T-helper 17 cell (primary cell): ENCODE data around the gene HYOU1. TPM values are rescaled to one million over a fixed set of nuclear protein-coding genes. Genes with fewer than 3 reads are reported as not detected.
"Not testable (repeated sequence)": the region's sequence is repeated elsewhere in the genome, so short reads cannot be mapped to it uniquely, and the experiment has no call there.

Experiments used
- ATAC-seq: fragments of 150-1000 bp; cut with Tn5 transposase; 2 replicates; pipeline ENCODE4 v1.10.0; 2021; ENCODE audit warnings: mild to moderate bottlenecking, moderate library complexity
- DNase-seq, 3 donors: peaks; one replicate each; pipeline versions ENCODE4 v3.0.0 to v3.0.0-alpha.2; 2020 to 2021
- H3K9me3 ChIP-seq: one replicate; pipeline ENCODE4 v1.7.0; 2013; ENCODE audit warnings: low read length, mild to moderate bottlenecking; ENCODE audit not compliant: control insufficient read depth, poor library complexity, severe bottlenecking
- H3K27ac Mint-ChIP-seq: one replicate; pipeline ENCODE4 v1.8.0; 2022; ENCODE audit warnings: mild to moderate bottlenecking, moderate library complexity, mixed read lengths
- H3K27me3 Mint-ChIP-seq: one replicate; pipeline ENCODE4 v1.8.0; 2022; ENCODE audit warnings: mixed read lengths
- H3K36me3 Mint-ChIP-seq: one replicate; pipeline ENCODE4 v1.8.0; 2022; ENCODE audit warnings: low read depth, mixed read lengths
- H3K4me1 Mint-ChIP-seq: one replicate; pipeline ENCODE4 v1.8.0; 2022; ENCODE audit warnings: mild to moderate bottlenecking, mixed read lengths
- H3K4me3 Mint-ChIP-seq: one replicate; pipeline ENCODE4 v1.8.0; 2022; ENCODE audit warnings: mild to moderate bottlenecking, moderate library complexity, mixed read lengths
- total RNA-seq, 4 donors: library from RNA in 2 of 4; stranded (reverse) in 2 of 4; gene quantifications; one replicate each; pipeline ENCODE4 v1.2.3 and lab custom pipeline; 2022 to 2026

The HYOU1 gene
- total RNA-seq, 2 donors from 2014 or later = 132 to 162 TPM

- Mint-ChIP-seq H3K27me3 (no peaks in the 10 kb centered on the region), H3K4me3 (peak within 1 kb of the TSS; percentile 95), H3K4me1 (peaks cover 30% of the 10 kb centered on the region), H3K27ac (peak within 1 kb of the TSS; percentile 99), H3K36me3 (no peaks in the 10 kb centered on the region)
- ATAC-seq (peak; percentile 87), DNase-seq (peak; percentile 88 to 92 (median 91))
- H3K9me3 ChIP-seq = no peaks in the 10 kb centered on the region
These were observed 38.7 kb downstream of the HYOU1 start, which contains the start of the genes RPS25 and TRAPPC4 for GRCh38 chr11:119018074-119018938. TSS of gene RPS25 (minus strand) at chr11:119018343. CDS start at chr11:119018284, 59 bp downstream. TSS of gene TRAPPC4 (plus strand) at chr11:119018766. CDS start at chr11:119018796, 30 bp downstream.

GRCh38 chr11:119017377-119017776 lies 39.6 kb downstream of the HYOU1 start:
- not testable (repeated sequence) for H3K9me3 ChIP-seq, H3K27me3 Mint-ChIP-seq, ATAC-seq, DNase-seq, H3K36me3 Mint-ChIP-seq
- H3K4me3 Mint-ChIP-seq = peak overlapping the region; percentile 95
- peaks cover 32% of the 10 kb centered on the region for H3K4me1 Mint-ChIP-seq
- peak overlapping the region; percentile 99 for H3K27ac Mint-ChIP-seq

- H3K9me3 ChIP-seq = no peaks in the 10 kb centered on the region
- peak overlapping the region; percentile 95 for H3K4me3 Mint-ChIP-seq
- no peak for DNase-seq
- H3K4me1 Mint-ChIP-seq = peaks cover 30% of the 10 kb centered on the region
- peaks cover 4% of the 10 kb centered on the region for H3K36me3 Mint-ChIP-seq
- peak overlapping the region; percentile 99 for H3K27ac Mint-ChIP-seq
- no peak for ATAC-seq
- H3K27me3 Mint-ChIP-seq = no peaks in the 10 kb centered on the region
These were observed 40.6 kb downstream of the HYOU1 start for GRCh38 chr11:119016216-119017009.

DNA sequence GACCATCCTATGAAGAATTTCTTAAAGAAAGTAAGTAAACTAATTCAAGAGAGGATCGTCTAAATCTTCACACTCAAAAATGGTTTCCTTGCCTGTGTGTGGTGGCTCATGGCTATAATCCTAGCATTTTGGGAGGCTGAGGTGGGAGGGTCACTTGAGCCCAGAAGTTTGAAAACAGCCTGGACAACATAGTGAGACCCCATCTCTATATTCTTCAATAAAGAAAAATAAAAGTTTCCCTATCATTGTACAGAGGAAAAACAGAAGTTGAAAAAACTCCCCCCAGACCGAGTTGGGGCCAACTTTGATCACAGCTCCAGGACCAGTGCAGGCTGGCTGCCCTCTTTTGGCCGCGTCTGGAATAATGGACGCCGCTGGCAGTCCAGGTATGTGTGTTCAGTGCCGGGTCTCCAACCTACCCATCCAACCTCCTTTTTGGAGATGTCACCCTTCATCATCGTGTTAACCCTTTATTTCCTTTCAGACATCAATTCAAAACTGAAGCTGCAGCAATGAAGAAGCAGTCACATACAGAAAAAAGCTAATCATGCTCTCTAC lies 41.9 kb downstream of the HYOU1 start:
- DNase-seq = no peak
- H3K36me3 Mint-ChIP-seq = peaks cover 4% of the 10 kb centered on the region
- H3K9me3 ChIP-seq = no peaks in the 10 kb centered on the region
- peak overlapping the region; percentile 99 for H3K27ac Mint-ChIP-seq
- H3K4me1 Mint-ChIP-seq = peaks cover 26% of the 10 kb centered on the region
- peak overlapping the region; percentile 68 for H3K4me3 Mint-ChIP-seq
- no peak for ATAC-seq
- H3K27me3 Mint-ChIP-seq = no peaks in the 10 kb centered on the region

DNA sequence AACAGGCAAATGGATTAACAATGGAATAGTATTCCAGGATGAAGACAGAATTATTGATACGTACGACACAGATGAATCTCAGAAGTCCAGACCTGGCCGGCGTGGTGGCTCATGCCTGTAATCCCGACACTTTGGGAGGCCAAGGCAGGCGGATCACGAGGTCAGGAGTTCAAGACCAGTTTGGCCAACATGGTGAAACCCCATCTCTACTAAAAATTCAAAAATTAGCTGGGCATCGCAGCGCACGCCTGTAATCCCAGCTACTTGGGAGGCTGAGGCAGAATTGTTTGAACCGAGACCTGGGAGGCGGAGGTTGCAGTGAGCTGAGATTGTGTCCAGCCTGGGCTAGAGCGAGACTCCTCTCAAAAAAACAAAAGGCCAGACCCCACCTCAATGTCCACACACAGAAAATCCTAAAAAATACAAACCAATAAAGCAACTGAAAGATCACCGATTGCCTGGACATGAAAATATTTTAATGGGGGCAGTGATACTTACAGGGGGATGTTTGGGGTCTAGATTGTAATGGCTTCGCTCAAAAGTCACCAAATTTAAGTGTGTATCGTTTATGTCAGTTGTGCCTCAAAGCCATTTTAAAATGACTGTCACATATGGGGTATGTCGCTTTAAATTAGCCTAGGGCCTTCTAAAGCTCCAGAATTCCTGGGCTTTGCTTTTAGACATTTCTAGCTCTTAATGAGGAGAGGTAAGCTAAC lies 42.6 kb downstream of the HYOU1 start:
- Mint-ChIP-seq H3K4me1 (peaks cover 19% of the 10 kb centered on the region), H3K27ac (peak overlapping the region; percentile 81), H3K27me3 (no peaks in the 10 kb centered on the region), H3K36me3 (peaks cover 4% of the 10 kb centered on the region), H3K4me3 (no peak overlapping the region)
- DNase-seq (no peak), ATAC-seq (no peak)
- no peaks in the 10 kb centered on the region for H3K9me3 ChIP-seq

GRCh38 chr11:119012629-119013170 lies 44.3 kb downstream of the HYOU1 start:
- H3K4me1 Mint-ChIP-seq = peaks cover 14% of the 10 kb centered on the region
- peaks cover 4% of the 10 kb centered on the region for H3K36me3 Mint-ChIP-seq

GRCh38 chr11:119011476-119012053 lies 45.4 kb downstream of the HYOU1 start:
- Mint-ChIP-seq H3K27ac (peak overlapping the region; percentile 84), H3K4me1 (peaks cover 13% of the 10 kb centered on the region), H3K27me3 (no peaks in the 10 kb centered on the region), H3K36me3 (peaks cover 4% of the 10 kb centered on the region), H3K4me3 (no peak overlapping the region)
- H3K9me3 ChIP-seq = no peaks in the 10 kb centered on the region
- DNase-seq (no peak), ATAC-seq (no peak)

More at GRCh38 chr11:119012629-119013170, 44.3 kb downstream of the HYOU1 start:
- DNase-seq (no peak), ATAC-seq (no peak)
- no peaks in the 10 kb centered on the region for H3K9me3 ChIP-seq
- H3K27ac Mint-ChIP-seq = peak overlapping the region; percentile 84
- no peaks in the 10 kb centered on the region for H3K27me3 Mint-ChIP-seq
- H3K4me3 Mint-ChIP-seq = no peak overlapping the region

- DNase-seq (no peak), ATAC-seq (no peak)
- no peak overlapping the region for H3K27ac Mint-ChIP-seq
- no peaks in the 10 kb centered on the region for H3K27me3 Mint-ChIP-seq
- H3K4me1 Mint-ChIP-seq = peaks cover 2% of the 10 kb centered on the region
- no peak overlapping the region for H3K4me3 Mint-ChIP-seq
- peaks cover 3% of the 10 kb centered on the region for H3K36me3 Mint-ChIP-seq
- no peaks in the 10 kb centered on the region for H3K9me3 ChIP-seq
These were observed 50.3 kb downstream of the HYOU1 start for GRCh38 chr11:119006656-119007055.

DNA sequence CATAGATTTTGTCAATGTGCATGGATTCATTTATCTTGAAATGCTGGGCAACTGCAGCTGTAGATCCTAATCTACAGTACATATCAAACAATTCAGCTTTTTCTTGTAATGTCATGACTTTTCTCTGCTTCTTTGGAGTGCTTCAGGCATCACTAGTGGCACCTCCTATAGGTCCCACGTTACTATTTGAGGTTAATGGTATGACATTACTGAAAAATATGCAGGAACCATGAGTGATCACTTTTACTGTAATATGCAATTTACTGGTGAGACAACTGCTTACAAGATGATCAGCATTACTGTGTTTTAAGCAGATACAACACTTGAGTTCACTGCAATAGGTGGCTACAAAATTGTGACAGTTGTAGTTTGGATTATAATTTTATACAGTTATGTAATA lies 56.1 kb downstream of the HYOU1 start:
- H3K27ac Mint-ChIP-seq = no peak overlapping the region
- peaks cover 7% of the 10 kb centered on the region for H3K36me3 Mint-ChIP-seq
- H3K4me3 Mint-ChIP-seq = no peak overlapping the region
- peaks cover 22% of the 10 kb centered on the region for H3K4me1 Mint-ChIP-seq
- no peaks in the 10 kb centered on the region for H3K9me3 ChIP-seq
- no peaks in the 10 kb centered on the region for H3K27me3 Mint-ChIP-seq
- ATAC-seq (no peak), DNase-seq (no peak)

DNA sequence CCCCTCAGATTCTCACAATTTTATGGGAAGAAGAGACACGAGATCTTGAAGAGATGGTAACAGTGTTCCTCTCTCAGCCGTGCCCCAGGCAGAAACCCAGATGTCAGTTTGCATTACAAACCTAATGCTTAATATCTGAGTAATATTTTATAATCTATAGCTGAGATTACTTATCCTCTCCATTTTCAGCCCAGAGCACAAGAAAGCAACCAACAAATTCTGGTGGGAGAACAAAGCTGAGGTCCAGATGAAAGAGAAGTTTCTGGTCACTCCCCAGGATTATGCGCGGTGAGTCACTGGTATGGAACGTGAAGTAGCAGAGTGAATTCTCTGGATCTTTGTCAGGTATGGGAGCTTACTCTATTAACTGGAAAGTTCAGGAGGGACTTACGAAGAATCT lies 58.2 kb downstream of the HYOU1 start:
- Mint-ChIP-seq H3K27me3 (no peaks in the 10 kb centered on the region), H3K36me3 (peaks cover 7% of the 10 kb centered on the region), H3K4me3 (peak overlapping the region; percentile 98), H3K4me1 (peaks cover 22% of the 10 kb centered on the region), H3K27ac (peak overlapping the region; percentile 98)
- DNase-seq (no peak), ATAC-seq (no peak)
- no peaks in the 10 kb centered on the region for H3K9me3 ChIP-seq

DNA sequence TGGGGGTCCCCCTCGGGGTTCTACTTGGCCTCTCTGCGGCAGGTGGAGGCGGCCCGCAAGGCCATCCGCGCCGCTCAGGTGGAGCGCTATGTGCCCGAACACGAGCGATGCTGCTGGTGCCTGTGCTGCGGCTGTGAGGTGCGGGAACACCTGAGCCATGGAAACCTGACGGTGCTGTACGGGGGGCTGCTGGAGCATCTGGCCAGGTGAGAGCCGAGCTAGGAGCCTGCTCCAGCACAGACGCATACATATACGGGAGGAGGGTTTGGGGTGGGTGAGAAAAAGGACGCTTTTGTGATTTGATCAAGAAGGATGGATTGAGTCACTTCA lies 58.7 kb downstream of the HYOU1 start:
- Mint-ChIP-seq H3K27ac (peak overlapping the region; percentile 98), H3K4me3 (peak overlapping the region; percentile 98), H3K27me3 (no peaks in the 10 kb centered on the region), H3K36me3 (peaks cover 7% of the 10 kb centered on the region), H3K4me1 (peaks cover 22% of the 10 kb centered on the region)
- DNase-seq (no peak), ATAC-seq (peak; percentile 23)
- H3K9me3 ChIP-seq = no peaks in the 10 kb centered on the region
